Transverse colon (tissue), 4 donors: ENCODE results near the gene KLF7. TPM values are rescaled to one million over a fixed set of nuclear protein-coding genes. Genes with fewer than 3 reads are reported as not detected.
A peak's percentile ranks its signal among the peaks of the same experiment; 100 is the strongest.

Source experiments
- DNase-seq: peaks from one replicate; pipeline ENCODE4 v3.0.0-alpha.2; 2019
- H3K27ac ChIP-seq, 4 donors: fragments of 200-600 bp; sonication (generic); 2 replicates each; pipeline ENCODE4 v1.5.1; 2016 to 2018; ENCODE audit warnings: inconsistent platforms in 4 of 4
- H3K27me3 ChIP-seq: fragments of 200-600 bp; sonication (generic); 2 replicates; pipeline ENCODE4 v1.5.1; 2017; ENCODE audit warnings: inconsistent platforms
- H3K36me3 ChIP-seq, 4 donors: fragments of 200-600 bp; sonication (generic); 2 replicates each; pipeline ENCODE4 v1.5.1; 2017 to 2019; ENCODE audit warnings: inconsistent platforms in 4 of 4
- H3K4me1 ChIP-seq, 4 donors: fragments of 200-600 bp; sonication (generic); 2 replicates each; pipeline ENCODE4 v1.5.1; 2017 to 2020; ENCODE audit warnings: inconsistent platforms in 4 of 4
- H3K4me3 ChIP-seq, 4 donors: fragments of 200-600 bp; sonication (generic); 1 replicate in 1 of 4; 2 replicates in 3 of 4; pipeline versions ENCODE4 v1.5.1 to v1.6.1; 2017 to 2019; ENCODE audit warnings: inconsistent platforms in 4 of 4
- H3K9me3 ChIP-seq, 2 donors: fragments of 200-600 bp; sonication (generic); 2 replicates each; pipeline ENCODE4 v1.5.1; 2017 to 2019; ENCODE audit warnings: inconsistent platforms in 2 of 2
- CTCF ChIP-seq, 5 experiments: fragments of 200-600 bp in 3 of 5; fragments of 450-650 bp in 2 of 5; sonication (generic) in 3 of 5; IDR thresholded peaks; 1 replicate in 2 of 5; 2 replicates in 3 of 5; pipeline ENCODE4 v1.5.1; 2016 to 2017; ENCODE audit warnings: antibody characterized with exemption in 5 of 5, inconsistent platforms in 3 of 5, mild to moderate bottlenecking in 2 of 5, moderate library complexity in 1 of 5
- EP300 ChIP-seq: sonication (generic); formaldehyde crosslinking; IDR thresholded peaks from one replicate; pipeline ENCODE4 v1.6.1; 2017; ENCODE audit warnings: antibody characterized with exemption, low read depth
- POLR2A ChIP-seq: fragments of 450-650 bp; IDR thresholded peaks from one replicate; pipeline ENCODE4 v1.6.1; 2016; ENCODE audit warnings: antibody characterized with exemption, mild to moderate bottlenecking, moderate library complexity
- POLR2AphosphoS5 ChIP-seq, 3 donors: sonication (generic); formaldehyde crosslinking; IDR thresholded peaks; one replicate each; pipeline ENCODE4 v1.6.1; 2016; ENCODE audit warnings: antibody characterized with exemption in 3 of 3
- WGBS, 2 donors: methylation state at CpG; one replicate each; pipeline ENCODE4 v1.1.5; 2018; ENCODE audit warnings: low coverage in 1 of 2; 5-methylcytosine and 5-hydroxymethylcytosine counted together
- in situ Hi-C, 4 donors: fragments of 200-750 bp; cut with MboI; loops; one replicate each; pipeline versions ENCODE4 v1.15.0 to v1.15.1; 2017; ENCODE audit warnings: low sequenced_read_pairs in 3 of 4, low pct_ligation_motif_present in 1 of 4, low pct_unique_long_range_greater_than_20kb in 1 of 4
- intact Hi-C: fragments of 100-400 bp; cut with DNase I; formaldehyde crosslinking; loops from one replicate; pipeline ENCODE4 v1.15.1; 2023; ENCODE audit warnings: low total_unique reads
- total RNA-seq, 4 donors: library from RNA; depleted of rRNA; stranded (reverse); fragments of >200 nt; gene quantifications; one replicate each; pipeline ENCODE4 v1.1.0, GENCODE V29; 2016

The KLF7 gene
- total RNA-seq, 4 donors from 2014 or later: 6.2 to 43.4 (median 6.8) TPM

GRCh38 chr2:207078186-207078798 lies 87.5 kb downstream of the KLF7 start:
- no peak for DNase-seq
- TF ChIP-seq POLR2A (no peak), POLR2AphosphoS5 (IDR thresholded peaks at IDR 0.05) (no peak), EP300 (no peak), CTCF (IDR thresholded peaks at IDR 0.05) (no peak)
- Histone ChIP-seq H3K27ac (no peak overlapping the region), H3K36me3 (no peaks in the 10 kb centered on the region), H3K4me1 (peaks cover 0 to 5% (median 0%) of the 10 kb centered on the region in 4 donors), H3K27me3 (no peaks in the 10 kb centered on the region), H3K9me3 (no peaks in the 10 kb centered on the region), H3K4me3 (no peak overlapping the region)
- 81 to 96% methylated on average over 3 to 6 of the region's 6 CpGs for WGBS, 2 donors
- intact Hi-C loops: no loop called here
- in situ Hi-C loops: no loop called here

GRCh38 chr2:207077266-207077665 lies 88.5 kb downstream of the KLF7 start:
- no peak for TF ChIP-seq POLR2A
- no peak for TF ChIP-seq CTCF (IDR thresholded peaks at IDR 0.05)
- TF ChIP-seq EP300: no peak
- no peak for TF ChIP-seq POLR2AphosphoS5 (IDR thresholded peaks at IDR 0.05)
- WGBS, 2 donors: 75% methylated on average over 2 of the region's 2 CpGs; no CpG with 5 or more reads in 1 of the 2 donors
- H3K36me3 ChIP-seq: no peaks in the 10 kb centered on the region
- intact Hi-C loops (no loop called here), in situ Hi-C loops (no loop called here)
- peaks cover 0 to 5% (median 0%) of the 10 kb centered on the region in 4 donors for H3K4me1 ChIP-seq
- DNase-seq: no peak
- no peak overlapping the region for H3K4me3 ChIP-seq
- H3K27me3 ChIP-seq: no peaks in the 10 kb centered on the region
- no peaks in the 10 kb centered on the region for H3K9me3 ChIP-seq
- H3K27ac ChIP-seq: no peak overlapping the region

- Histone ChIP-seq H3K4me3 (no peak overlapping the region), H3K27me3 (no peaks in the 10 kb centered on the region), H3K36me3 (no peaks in the 10 kb centered on the region), H3K27ac (no peak overlapping the region), H3K4me1 (peaks cover 0 to 5% (median 0%) of the 10 kb centered on the region in 4 donors), H3K9me3 (no peaks in the 10 kb centered on the region)
- intact Hi-C loops (no loop called here), in situ Hi-C loops (no loop called here)
- no peak for DNase-seq
- WGBS, 2 donors: 92 to 93% methylated on average over 3 to 6 of the region's 6 CpGs
- no peak for TF ChIP-seq EP300
These were observed 90.3 kb downstream of the KLF7 start for GRCh38 chr2:207075456-207075855.

- Histone ChIP-seq H3K27me3 (no peaks in the 10 kb centered on the region), H3K36me3 (no peaks in the 10 kb centered on the region), H3K4me3 (no peak overlapping the region), H3K9me3 (no peaks in the 10 kb centered on the region), H3K27ac (peak overlapping the region in 3 of 4 donors; percentile 4 to 36 (median 12)), H3K4me1 (peaks cover 0 to 5% (median 0%) of the 10 kb centered on the region in 4 donors)
- DNase-seq: no peak
- intact Hi-C loops (no loop called here), in situ Hi-C loops (no loop called here)
- TF ChIP-seq POLR2AphosphoS5 (IDR thresholded peaks at IDR 0.05) (no peak), CTCF (IDR thresholded peaks at IDR 0.05) (no peak), EP300 (no peak), POLR2A (no peak)
- WGBS, 2 donors: 32% methylated on average over 12 of the region's 12 CpGs; no CpG with 5 or more reads in 1 of the 2 donors
These were observed 91.7 kb downstream of the KLF7 start for GRCh38 chr2:207073801-207074678.
